Upper lobe of left lung (tissue), 4 donors: ENCODE data around the gene TMEM135.

ENCODE experiments used
- CTCF ChIP-seq, 6 experiments: fragments of 450-650 bp in 4 of 6; fragments of 200-600 bp in 2 of 6; sonication (generic) in 2 of 6; IDR thresholded peaks; one replicate each; pipeline ENCODE4 v1.5.1; 2016 to 2019; ENCODE audit warnings: antibody characterized with exemption in 6 of 6
- POLR2AphosphoS5 ChIP-seq, 2 donors: sonication (generic); formaldehyde crosslinking; IDR thresholded peaks; one replicate each; pipeline ENCODE4 v1.5.1; 2017; ENCODE audit warnings: antibody characterized with exemption in 2 of 2

GRCh38 chr11:87232320-87232719, 194.6 kb downstream of the TMEM135 start:
- TF ChIP-seq CTCF (IDR thresholded peaks at IDR 0.05) (no peak), POLR2AphosphoS5 (IDR thresholded peaks at IDR 0.05) (no peak)
